MM.1S (cell line): Measurements from ENCODE around the gene DYNC2H1.
A peak's percentile ranks its signal among the peaks of the same experiment; 100 is the strongest.

Experiments
- DNase-seq: peaks from one replicate; pipeline ENCODE4 v3.0.0-alpha.2; 2015
- H2AFZ ChIP-seq: fragments of 300-600 bp; sonication (generic); 2 replicates; pipeline ENCODE4 v1.6.0; 2016; ENCODE audit warnings: antibody characterized with exemption, low read length
- H3F3A ChIP-seq: fragments of 300-600 bp; sonication (generic); 2 replicates; pipeline ENCODE4 v1.6.1; 2016; ENCODE audit warnings: mild to moderate bottlenecking, antibody characterized with exemption, low read length, moderate library complexity, mixed read lengths; ENCODE audit not compliant: insufficient read depth
- H3K27ac ChIP-seq: fragments of 300-600 bp; sonication (generic); 2 replicates; pipeline ENCODE4 v1.5.1; 2016; ENCODE audit warnings: mild to moderate bottlenecking, low read length
- H3K27me3 ChIP-seq: fragments of 300-600 bp; sonication (generic); replicated peaks from 2 replicates; pipeline ENCODE4 v1.6.0; 2016; ENCODE audit warnings: low read length; ENCODE audit not compliant: insufficient read depth
- H3K36me3 ChIP-seq: fragments of 300-600 bp; sonication (generic); replicated peaks from 2 replicates; pipeline ENCODE4 v1.6.1; 2016; ENCODE audit warnings: mild to moderate bottlenecking, low read length, mixed read lengths; ENCODE audit not compliant: insufficient read depth
- H3K4me1 ChIP-seq: fragments of 300-600 bp; sonication (generic); 2 replicates; pipeline ENCODE4 v1.6.1; 2016; ENCODE audit warnings: low read length, mixed read lengths
- H3K4me2 ChIP-seq: fragments of 300-600 bp; sonication (generic); 2 replicates; pipeline ENCODE4 v1.6.0; 2016; ENCODE audit warnings: low read depth, low read length
- H3K4me3 ChIP-seq: fragments of 300-600 bp; sonication (generic); 2 replicates; pipeline ENCODE4 v1.5.1; 2016; ENCODE audit warnings: low read length, mixed read lengths
- H3K79me2 ChIP-seq: fragments of 300-600 bp; sonication (generic); 2 replicates; pipeline ENCODE4 v1.6.1; 2016; ENCODE audit warnings: mixed run types, low read length, mixed read lengths
- H3K9ac ChIP-seq: fragments of 300-600 bp; sonication (generic); 2 replicates; pipeline ENCODE4 v1.6.1; 2016; ENCODE audit warnings: low read length, mixed read lengths
- H3K9me2 ChIP-seq: fragments of 300-600 bp; sonication (generic); replicated peaks from 2 replicates; pipeline ENCODE4 v1.6.1; 2016; ENCODE audit warnings: mild to moderate bottlenecking, low read length, mixed read lengths; ENCODE audit not compliant: insufficient read depth
- H3K9me3 ChIP-seq: fragments of 300-600 bp; sonication (generic); replicated peaks from 2 replicates; pipeline ENCODE4 v1.6.1; 2016; ENCODE audit warnings: mild to moderate bottlenecking, low read length, mixed read lengths; ENCODE audit not compliant: insufficient read depth
- H4K20me1 ChIP-seq: fragments of 300-600 bp; sonication (generic); 2 replicates; pipeline ENCODE4 v1.6.1; 2016; ENCODE audit warnings: mild to moderate bottlenecking, low read length, moderate library complexity, mixed read lengths; ENCODE audit not compliant: insufficient read depth
- EZH2 ChIP-seq: fragments of 300-600 bp; sonication (generic); optimal IDR thresholded peaks from 2 replicates; pipeline ENCODE3; 2017; ENCODE audit warnings: low read depth, mild to moderate bottlenecking, antibody characterized with exemption, low read length, mixed read lengths
- EZH2phosphoT487 ChIP-seq: fragments of 300-600 bp; sonication (generic); IDR thresholded peaks from 2 replicates; pipeline ENCODE4 v1.6.1; 2018; ENCODE audit warnings: antibody characterized with exemption, low read length
- TF ChIP-seq, protein P1 (sequence below): fragments of 300-600 bp; sonication (generic); IDR thresholded peaks from 2 replicates; pipeline ENCODE4 v1.5.1; 2016; ENCODE audit warnings: antibody characterized with exemption, low read length, mixed read lengths

DYNC2H1 gene

DNA sequence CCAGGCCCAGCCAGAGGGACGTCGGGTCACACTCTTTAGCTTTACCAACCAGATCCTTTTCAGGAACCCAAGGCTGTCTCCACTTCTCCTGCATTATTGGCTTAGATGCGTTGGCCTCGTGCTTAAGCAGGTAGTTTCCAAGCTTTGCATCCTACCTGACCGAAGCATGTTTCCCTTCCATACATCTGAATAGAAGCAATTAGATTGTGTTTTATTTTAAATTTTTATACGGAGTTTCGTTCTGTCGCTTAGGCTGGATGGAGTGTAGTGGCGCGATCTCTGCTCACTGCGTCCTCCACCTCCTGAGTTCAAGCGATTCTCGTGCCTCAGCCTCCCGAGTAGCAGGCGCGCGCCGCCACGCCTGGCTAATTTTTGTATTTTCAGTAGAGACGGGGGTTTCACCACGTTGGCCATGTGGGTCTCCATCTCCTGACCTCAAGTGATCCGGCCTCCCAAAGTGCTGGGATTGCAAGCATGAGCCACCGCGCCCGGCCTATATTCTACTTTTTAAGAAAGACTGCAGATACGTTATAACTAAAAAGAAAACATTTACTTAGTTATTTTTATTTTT is 677 bp downstream of the DYNC2H1 start:
- peak overlapping the region; percentile 88 for H3K4me2 ChIP-seq
- H4K20me1 ChIP-seq: no peaks in the 10 kb centered on the region
- H3K79me2 ChIP-seq: no peaks in the 10 kb centered on the region
- DNase-seq: no peak
- no peaks in the 10 kb centered on the region for H3K9me2 ChIP-seq
- TF ChIP-seq EZH2: no peak
- TF ChIP-seq, protein P1, sequence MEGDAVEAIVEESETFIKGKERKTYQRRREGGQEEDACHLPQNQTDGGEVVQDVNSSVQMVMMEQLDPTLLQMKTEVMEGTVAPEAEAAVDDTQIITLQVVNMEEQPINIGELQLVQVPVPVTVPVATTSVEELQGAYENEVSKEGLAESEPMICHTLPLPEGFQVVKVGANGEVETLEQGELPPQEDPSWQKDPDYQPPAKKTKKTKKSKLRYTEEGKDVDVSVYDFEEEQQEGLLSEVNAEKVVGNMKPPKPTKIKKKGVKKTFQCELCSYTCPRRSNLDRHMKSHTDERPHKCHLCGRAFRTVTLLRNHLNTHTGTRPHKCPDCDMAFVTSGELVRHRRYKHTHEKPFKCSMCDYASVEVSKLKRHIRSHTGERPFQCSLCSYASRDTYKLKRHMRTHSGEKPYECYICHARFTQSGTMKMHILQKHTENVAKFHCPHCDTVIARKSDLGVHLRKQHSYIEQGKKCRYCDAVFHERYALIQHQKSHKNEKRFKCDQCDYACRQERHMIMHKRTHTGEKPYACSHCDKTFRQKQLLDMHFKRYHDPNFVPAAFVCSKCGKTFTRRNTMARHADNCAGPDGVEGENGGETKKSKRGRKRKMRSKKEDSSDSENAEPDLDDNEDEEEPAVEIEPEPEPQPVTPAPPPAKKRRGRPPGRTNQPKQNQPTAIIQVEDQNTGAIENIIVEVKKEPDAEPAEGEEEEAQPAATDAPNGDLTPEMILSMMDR: no peak
- TF ChIP-seq EZH2phosphoT487: no peak
- 0 out of 2 replicates have a peak, but pooled peaks cover 3% of the 10 kb centered on the region for H3K4me1 ChIP-seq
- H3K4me3 ChIP-seq: peak overlapping the region; percentile 75
- H3K27me3 ChIP-seq: no peaks in the 10 kb centered on the region
- H3K36me3 ChIP-seq: no peaks in the 10 kb centered on the region
- H3F3A ChIP-seq: 0 out of 2 replicates have a peak, but pooled peaks cover 3% of the 10 kb centered on the region
- H3K9ac ChIP-seq: peak overlapping the region; percentile 50; the same call in 1 of the 2 replicates
- H3K27ac ChIP-seq: peak overlapping the region; percentile 18; the same call in 1 of the 2 replicates
- H2AFZ ChIP-seq: peak overlapping the region; percentile 95
- H3K9me3 ChIP-seq: no peaks in the 10 kb centered on the region

DNA sequence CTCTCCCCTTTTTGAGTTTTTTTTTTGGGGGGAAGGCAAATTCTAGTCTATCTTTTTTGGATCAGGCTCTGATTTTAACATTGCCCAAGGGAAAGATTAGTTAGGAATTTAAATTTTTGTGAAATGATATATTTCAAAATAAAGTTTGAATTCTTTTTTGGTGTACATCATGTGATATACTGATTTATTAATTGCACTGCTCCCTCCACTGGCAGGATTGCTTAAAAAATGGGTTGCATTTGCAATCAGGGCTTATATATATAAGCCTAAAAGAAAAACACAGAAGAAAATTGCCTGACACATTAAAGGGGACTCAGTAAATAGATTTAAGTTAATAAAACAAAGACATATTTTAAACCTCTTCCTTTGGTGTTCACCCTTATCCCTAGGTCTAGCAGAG is 1.2 kb downstream of the DYNC2H1 start:
- DNase-seq: no peak
- 0 out of 2 replicates have a peak, but pooled peaks cover 3% of the 10 kb centered on the region for H3F3A ChIP-seq

DNA sequence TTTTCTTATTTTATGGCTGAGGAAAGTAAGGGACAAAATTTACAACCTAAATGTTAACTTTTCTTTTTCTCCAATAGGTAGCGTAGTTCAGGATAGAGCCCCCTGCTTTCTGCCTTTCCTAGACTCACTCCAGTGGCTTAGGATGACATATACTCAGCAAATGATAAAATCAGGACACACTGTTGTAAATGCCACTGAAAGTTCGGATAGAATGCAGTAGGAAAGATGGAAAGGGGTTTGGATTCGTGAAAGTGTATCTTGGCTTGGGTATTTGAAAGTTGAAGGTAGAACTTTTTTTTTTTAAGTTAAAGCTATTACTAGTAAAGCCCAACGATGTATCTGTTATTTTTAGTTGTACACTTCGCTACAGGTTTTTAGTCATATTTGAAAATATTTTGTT is 2.2 kb downstream of the DYNC2H1 start:
- Histone ChIP-seq H2AFZ (no peak overlapping the region), H3K4me1 (0 out of 2 replicates have a peak, but pooled peaks cover 3% of the 10 kb centered on the region), H3K79me2 (no peaks in the 10 kb centered on the region), H3K9me3 (no peaks in the 10 kb centered on the region), H3K4me3 (no peak overlapping the region), H3K9ac (no peak overlapping the region), H4K20me1 (no peaks in the 10 kb centered on the region), H3F3A (0 out of 2 replicates have a peak, but pooled peaks cover 3% of the 10 kb centered on the region), H3K9me2 (no peaks in the 10 kb centered on the region), H3K27ac (no peak overlapping the region), H3K27me3 (no peaks in the 10 kb centered on the region), H3K36me3 (no peaks in the 10 kb centered on the region), H3K4me2 (no peak overlapping the region)
- TF ChIP-seq, protein P1: no peak
- TF ChIP-seq EZH2: no peak
- no peak for TF ChIP-seq EZH2phosphoT487
- no peak for DNase-seq

More for the DNA sequence above, 1.2 kb downstream of the DYNC2H1 start:
- Histone ChIP-seq H3K4me1 (0 out of 2 replicates have a peak, but pooled peaks cover 3% of the 10 kb centered on the region), H3K4me3 (no peak overlapping the region), H3K9ac (no peak overlapping the region), H3K27me3 (no peaks in the 10 kb centered on the region), H2AFZ (no peak overlapping the region), H3K4me2 (no peak overlapping the region), H3K79me2 (no peaks in the 10 kb centered on the region), H4K20me1 (no peaks in the 10 kb centered on the region), H3K27ac (no peak overlapping the region), H3K9me3 (no peaks in the 10 kb centered on the region), H3K36me3 (no peaks in the 10 kb centered on the region), H3K9me2 (no peaks in the 10 kb centered on the region)
- TF ChIP-seq EZH2 (no peak), EZH2phosphoT487 (no peak)
- TF ChIP-seq, protein P1: 0 out of 2 replicates have a peak, but pooled peaks have one; percentile 6
